Duodenal mucosa (tissue), 2 donors: ENCODE measurements around the gene NUAK1.

Experiments used
- H3K27ac ChIP-seq: one replicate; pipeline ENCODE4 v1.7.0; 2013; ENCODE audit warnings: low read depth, low read length
- H3K27me3 ChIP-seq, 2 donors: one replicate each; pipeline ENCODE4 v1.7.0; 2013; ENCODE audit warnings: low read length in 2 of 2, control low read depth in 1 of 2; ENCODE audit not compliant: insufficient read depth in 2 of 2, control insufficient read depth in 1 of 2
- H3K36me3 ChIP-seq, 2 donors: one replicate each; pipeline ENCODE4 v1.7.0; 2013; ENCODE audit warnings: low read length in 2 of 2, control low read depth in 1 of 2; ENCODE audit not compliant: insufficient read depth in 2 of 2, control insufficient read depth in 1 of 2
- H3K4me1 ChIP-seq, 2 donors: one replicate each; pipeline ENCODE4 v1.7.0; 2013; ENCODE audit warnings: low read length in 2 of 2, control low read depth in 1 of 2; ENCODE audit not compliant: insufficient read depth in 2 of 2, control insufficient read depth in 1 of 2
- H3K4me3 ChIP-seq, 2 donors: one replicate each; pipeline ENCODE4 v1.7.0; 2013; ENCODE audit warnings: low read length in 2 of 2, low read depth in 1 of 2
- H3K9ac ChIP-seq, 2 donors: one replicate each; pipeline ENCODE4 v1.7.0; 2013; ENCODE audit warnings: low read length in 2 of 2, low read depth in 1 of 2
- H3K9me3 ChIP-seq, 2 donors: one replicate each; pipeline ENCODE4 v1.7.0; 2013; ENCODE audit warnings: low read length in 2 of 2, control low read depth in 1 of 2; ENCODE audit not compliant: control insufficient read depth in 1 of 2

NUAK1 gene

GRCh38 chr12:106123110-106123509 lies 15.6 kb downstream of the NUAK1 start:
- no peaks in the 10 kb centered on the region for H3K36me3 ChIP-seq
- H3K27me3 ChIP-seq = no peaks in the 10 kb centered on the region
- no peak overlapping the region for H3K9ac ChIP-seq
- H3K4me1 ChIP-seq = peaks cover 10 to 16% of the 10 kb centered on the region in 2 donors
- no peak overlapping the region for H3K27ac ChIP-seq
- H3K9me3 ChIP-seq = no peaks in the 10 kb centered on the region
- H3K4me3 ChIP-seq = no peak overlapping the region

DNA sequence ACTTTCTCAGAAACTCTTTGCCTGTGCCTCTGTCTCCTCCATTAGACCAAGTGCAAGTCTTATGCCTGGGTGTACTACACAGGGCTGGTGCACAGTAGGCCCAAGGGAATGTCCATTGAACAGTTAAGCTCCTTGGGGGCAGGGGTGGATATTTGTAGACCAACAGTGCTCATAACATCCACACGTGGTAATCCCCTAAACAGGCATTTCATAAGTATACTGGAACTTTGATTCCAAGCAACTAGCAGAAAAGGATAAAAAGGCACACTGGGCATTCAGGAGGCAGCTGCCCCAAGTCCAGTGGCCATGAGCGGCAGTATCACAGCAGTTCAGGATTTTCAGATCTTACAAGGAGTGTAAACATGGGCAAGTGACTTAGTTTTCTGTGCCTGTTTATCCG lies 16.8 kb downstream of the NUAK1 start:
- no peaks in the 10 kb centered on the region for H3K27me3 ChIP-seq
- H3K4me3 ChIP-seq = no peak overlapping the region
- H3K27ac ChIP-seq = no peak overlapping the region
- H3K9me3 ChIP-seq = no peaks in the 10 kb centered on the region
- H3K4me1 ChIP-seq = peaks cover 10 to 15% of the 10 kb centered on the region in 2 donors
- H3K9ac ChIP-seq = no peak overlapping the region
- no peaks in the 10 kb centered on the region for H3K36me3 ChIP-seq

- Histone ChIP-seq H3K27me3 (no peaks in the 10 kb centered on the region), H3K9me3 (no peaks in the 10 kb centered on the region), H3K4me3 (no peak overlapping the region), H3K4me1 (peaks cover 10 to 16% of the 10 kb centered on the region in 2 donors), H3K36me3 (no peaks in the 10 kb centered on the region), H3K9ac (no peak overlapping the region), H3K27ac (no peak overlapping the region)
These were observed 18.1 kb downstream of the NUAK1 start for GRCh38 chr12:106120519-106121105.

GRCh38 chr12:106119301-106119700 lies 19.5 kb downstream of the NUAK1 start:
- Histone ChIP-seq H3K27ac (no peak overlapping the region), H3K27me3 (no peaks in the 10 kb centered on the region), H3K9ac (no peak overlapping the region), H3K4me1 (peaks cover 10 to 27% of the 10 kb centered on the region in 2 donors), H3K4me3 (no peak overlapping the region), H3K9me3 (no peaks in the 10 kb centered on the region), H3K36me3 (no peaks in the 10 kb centered on the region)

- Histone ChIP-seq H3K9ac (no peak overlapping the region), H3K9me3 (no peaks in the 10 kb centered on the region), H3K4me1 (peaks cover 10 to 28% of the 10 kb centered on the region in 2 donors), H3K4me3 (no peak overlapping the region), H3K27ac (no peak overlapping the region), H3K27me3 (no peaks in the 10 kb centered on the region), H3K36me3 (no peaks in the 10 kb centered on the region)
These were observed 20.2 kb downstream of the NUAK1 start for GRCh38 chr12:106118381-106119130.

- Histone ChIP-seq H3K27me3 (no peaks in the 10 kb centered on the region), H3K9ac (no peak overlapping the region), H3K4me1 (peaks cover 2 to 22% of the 10 kb centered on the region in 2 donors), H3K9me3 (no peaks in the 10 kb centered on the region), H3K27ac (no peak overlapping the region), H3K4me3 (no peak overlapping the region), H3K36me3 (no peaks in the 10 kb centered on the region)
These were observed 23.3 kb downstream of the NUAK1 start for GRCh38 chr12:106115440-106115839.

GRCh38 chr12:106114447-106115068 lies 24.2 kb downstream of the NUAK1 start:
- Histone ChIP-seq H3K9me3 (no peaks in the 10 kb centered on the region), H3K36me3 (no peaks in the 10 kb centered on the region), H3K4me1 (peaks cover 0 to 17% of the 10 kb centered on the region in 2 donors), H3K27ac (no peak overlapping the region), H3K4me3 (no peak overlapping the region), H3K27me3 (no peaks in the 10 kb centered on the region), H3K9ac (no peak overlapping the region)

- H3K9ac ChIP-seq = no peak overlapping the region
- H3K4me3 ChIP-seq = no peak overlapping the region
These were observed 24.8 kb downstream of the NUAK1 start for GRCh38 chr12:106113824-106114446.

DNA sequence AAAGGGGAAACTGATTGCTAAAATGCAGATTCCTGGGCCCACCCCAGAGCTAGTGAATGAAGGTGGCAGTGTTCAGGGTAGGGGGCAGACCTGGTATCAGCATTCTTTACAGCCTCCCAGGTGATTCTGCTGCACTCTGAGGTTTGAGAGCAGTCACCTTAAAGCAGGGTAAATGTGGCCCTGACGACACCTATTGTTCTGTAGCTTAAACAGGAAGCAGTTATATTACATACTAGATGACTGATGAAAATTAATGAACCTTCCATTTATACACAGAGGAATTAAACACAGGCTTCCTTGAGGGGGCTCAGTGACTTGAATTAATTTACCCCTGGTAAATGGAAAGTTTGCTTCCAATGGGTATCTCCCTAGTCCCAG lies 25.3 kb downstream of the NUAK1 start:
- H3K4me1 ChIP-seq = peaks cover 8 to 26% of the 10 kb centered on the region in 2 donors
- H3K36me3 ChIP-seq = no peaks in the 10 kb centered on the region
- no peak overlapping the region for H3K9ac ChIP-seq
- H3K27me3 ChIP-seq = no peaks in the 10 kb centered on the region
- no peak overlapping the region for H3K27ac ChIP-seq
- H3K9me3 ChIP-seq = no peaks in the 10 kb centered on the region
- no peak overlapping the region for H3K4me3 ChIP-seq

More at GRCh38 chr12:106113824-106114446, 24.8 kb downstream of the NUAK1 start:
- peaks cover 3 to 21% of the 10 kb centered on the region in 2 donors for H3K4me1 ChIP-seq
- no peaks in the 10 kb centered on the region for H3K9me3 ChIP-seq
- no peaks in the 10 kb centered on the region for H3K27me3 ChIP-seq
- no peaks in the 10 kb centered on the region for H3K36me3 ChIP-seq
- no peak overlapping the region for H3K27ac ChIP-seq

GRCh38 chr12:106113042-106113441 lies 25.7 kb downstream of the NUAK1 start:
- H3K27ac ChIP-seq = no peak overlapping the region
- no peak overlapping the region for H3K9ac ChIP-seq

More at GRCh38 chr12:106113042-106113441, 25.7 kb downstream of the NUAK1 start:
- Histone ChIP-seq H3K9me3 (no peaks in the 10 kb centered on the region), H3K27me3 (no peaks in the 10 kb centered on the region), H3K36me3 (no peaks in the 10 kb centered on the region), H3K4me1 (peaks cover 12 to 27% of the 10 kb centered on the region in 2 donors), H3K4me3 (no peak overlapping the region)
